ENCODE results near the gene EPOP.
"Not testable (repeated sequence)": the region's sequence is repeated elsewhere in the genome, so short reads cannot be mapped to it uniquely, and the experiment has no call there.

EPOP gene

GRCh38 chr17:38636054-38636453 lies 38.7 kb downstream of the EPOP start:
- DNase-seq = no peak

GRCh38 chr17:38632334-38632733 lies 42.4 kb downstream of the EPOP start:
- no peak for DNase-seq

- DNase-seq = no peak
These were observed 46.3 kb downstream of the EPOP start for GRCh38 chr17:38628441-38628840.

GRCh38 chr17:38627957-38628356 lies 46.8 kb downstream of the EPOP start:
- DNase-seq = no peak

GRCh38 chr17:38626606-38627226 lies 48.0 kb downstream of the EPOP start:
- DNase-seq = not testable (repeated sequence)

- no peak for DNase-seq
These were observed 49.3 kb downstream of the EPOP start for GRCh38 chr17:38625482-38625881.

GRCh38 chr17:38624782-38625355 lies 49.9 kb downstream of the EPOP start:
- not testable (repeated sequence) for DNase-seq

Measured in NCI-H2081 treated with DMSO at 0.1 percent for 48 hours (cell line).